Inferior parietal cortex (tissue), 1 donor: ENCODE measurements around the gene KCNK10.

Source experiments
- DNase-seq: peaks from one replicate; pipeline ENCODE4 v3.0.0-alpha.2; 2016; ENCODE audit errors: extremely low spot score

The KCNK10 gene

DNA sequence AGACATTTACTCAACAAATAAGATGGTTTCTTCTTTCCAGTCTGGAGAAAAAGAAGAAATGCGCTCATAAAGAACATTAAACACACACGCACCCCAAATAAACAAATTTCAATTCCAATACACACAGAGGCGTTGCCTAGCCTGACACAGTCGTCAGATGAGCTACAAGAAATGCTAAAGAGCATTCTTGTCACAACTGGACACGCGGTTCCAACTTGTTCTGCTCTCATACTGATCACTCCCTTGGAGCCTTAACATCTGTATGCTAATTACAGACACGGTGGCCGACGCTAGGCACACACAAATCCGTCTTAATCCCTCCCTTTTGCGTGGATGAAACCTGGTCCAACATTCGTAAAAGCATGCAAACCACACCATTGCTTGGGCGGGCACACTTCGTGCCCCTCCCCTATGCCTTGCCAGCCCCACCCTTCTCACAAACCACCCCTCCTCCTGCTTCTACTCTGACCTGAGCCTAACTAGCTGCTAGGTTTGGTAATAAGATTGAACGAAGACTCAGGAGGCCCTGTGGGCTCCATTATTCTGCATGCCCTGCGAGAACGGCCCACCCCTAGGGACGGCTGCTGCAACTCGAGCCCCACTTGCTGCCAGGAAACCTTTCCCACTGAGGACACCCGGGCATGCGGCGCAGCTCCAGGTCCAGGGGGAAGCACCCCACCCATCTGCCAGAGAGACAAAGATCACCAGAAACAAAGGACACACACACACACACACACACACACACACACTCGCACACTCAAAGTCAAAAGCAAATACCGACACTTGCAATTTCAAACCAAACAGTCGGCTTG is 1.2 kb downstream of the KCNK10 start:
- peak; percentile 29 for DNase-seq

DNA sequence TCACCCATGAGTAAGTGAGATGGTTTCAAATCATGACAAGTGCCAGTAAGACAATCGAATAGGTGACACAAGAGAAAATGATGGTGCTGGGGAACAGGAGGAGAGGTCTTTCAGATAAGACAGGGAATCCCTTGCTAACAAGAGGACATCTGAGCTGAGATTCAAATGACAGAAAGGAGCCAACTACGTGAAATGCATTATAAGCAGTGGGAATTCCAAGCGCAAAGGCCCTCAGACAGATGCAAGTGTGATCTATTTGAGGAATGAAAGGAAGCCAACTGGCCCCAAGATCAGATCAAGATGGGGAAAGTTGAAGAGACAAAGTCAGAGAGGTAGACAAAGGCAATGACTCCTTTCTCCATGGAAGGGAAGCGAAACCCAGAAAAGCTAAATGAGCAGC is 4.7 kb downstream of the KCNK10 start:
- peak; percentile 22 for DNase-seq

GRCh38 chr14:88316521-88316920 is 6.5 kb downstream of the KCNK10 start:
- no peak for DNase-seq

DNA sequence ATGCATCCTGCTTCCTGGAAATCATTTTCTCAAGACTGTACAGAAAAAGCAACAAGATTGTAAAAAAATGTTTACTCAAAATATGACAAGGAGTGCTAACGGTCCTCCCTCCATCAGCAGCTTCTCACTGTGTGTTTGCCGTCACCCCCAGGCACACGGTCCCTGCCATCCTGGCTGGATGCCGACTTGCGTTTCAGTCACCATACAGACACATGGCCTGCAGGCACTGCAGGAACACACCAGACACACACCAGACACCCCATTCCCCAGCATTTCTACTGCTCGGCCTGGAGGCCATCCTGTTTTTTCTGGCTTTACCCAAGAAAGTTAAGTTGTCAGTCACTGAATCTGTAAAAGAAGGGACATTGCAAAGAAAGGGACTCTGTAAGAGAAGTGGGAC is 10.8 kb downstream of the KCNK10 start:
- no peak for DNase-seq

- no peak for DNase-seq
These were observed 11.3 kb downstream of the KCNK10 start for GRCh38 chr14:88311780-88312179.

DNA sequence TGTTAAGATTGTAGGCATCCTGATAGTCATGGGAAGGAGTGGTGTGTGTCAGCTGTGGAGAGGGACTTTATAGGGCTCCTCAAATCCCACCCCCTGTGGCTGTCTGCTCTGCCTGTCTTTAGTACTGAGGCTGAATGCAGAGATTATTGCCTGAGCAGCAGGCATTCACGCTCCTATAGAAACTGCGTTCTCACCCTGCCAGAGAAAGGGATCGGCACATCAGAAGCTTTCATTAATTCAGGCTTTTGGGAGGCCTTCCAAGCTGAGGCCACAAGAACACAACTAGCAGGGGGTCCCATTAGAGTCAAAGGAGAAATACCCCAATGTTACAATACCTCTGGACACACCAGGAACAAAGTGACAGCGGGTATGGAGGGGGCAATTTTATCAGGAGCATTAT is 12.6 kb downstream of the KCNK10 start:
- DNase-seq: no peak

DNA sequence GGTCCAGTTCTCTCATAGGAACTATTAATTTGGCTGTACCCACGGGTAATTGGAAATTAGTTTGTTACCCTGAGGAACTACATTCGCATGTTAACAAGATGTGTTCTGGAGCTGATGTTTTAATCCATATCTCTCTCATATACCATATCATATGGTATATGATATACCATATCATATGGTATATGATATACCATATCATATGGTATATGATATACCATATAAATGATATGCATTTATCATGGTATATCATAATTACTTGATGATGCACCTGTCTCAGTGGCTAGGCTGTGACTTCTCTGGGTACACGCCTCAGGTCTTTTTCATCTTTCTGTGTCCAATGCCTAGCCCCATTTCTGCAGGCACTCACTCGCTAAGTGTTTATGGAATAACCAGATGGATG is 13.0 kb downstream of the KCNK10 start:
- DNase-seq: no peak

DNA sequence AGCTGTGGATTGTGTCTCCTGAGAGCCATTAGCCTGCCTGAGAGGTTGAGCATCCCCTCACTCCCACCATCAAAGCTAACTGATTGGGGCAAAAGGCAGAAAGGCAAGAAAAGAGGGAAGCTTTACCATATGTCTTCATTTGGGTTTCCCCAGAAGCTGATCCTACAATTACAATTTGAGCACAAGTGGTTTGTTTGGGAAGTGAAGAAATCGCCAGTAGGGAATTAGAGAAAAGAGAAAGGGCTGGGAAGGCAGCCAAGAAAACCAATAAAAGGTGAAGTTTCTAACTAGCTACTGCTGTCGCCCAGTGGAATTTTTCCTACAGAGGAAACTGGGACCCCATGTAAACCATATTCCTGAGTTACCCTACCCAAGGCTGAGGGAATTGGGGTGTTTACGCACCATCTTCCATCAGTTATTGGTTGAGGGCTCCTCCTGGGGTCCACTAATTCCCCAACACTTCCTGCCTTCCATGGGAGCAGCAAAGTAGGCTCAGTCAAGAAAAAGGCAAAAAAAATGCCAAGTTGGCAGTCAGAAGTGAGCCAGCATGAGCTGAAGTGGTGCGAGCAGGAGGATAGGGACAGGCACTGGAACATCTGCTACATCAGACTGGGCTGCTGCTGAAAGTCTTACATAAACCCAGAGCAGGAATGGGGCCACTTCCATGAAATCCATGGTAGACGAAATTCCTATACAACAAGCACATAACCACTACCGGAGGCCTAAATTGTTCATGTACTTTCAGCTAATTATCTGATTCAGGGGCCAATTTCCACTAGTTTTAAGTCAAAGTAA is 17.3 kb downstream of the KCNK10 start:
- peak; percentile 32 for DNase-seq

- no peak for DNase-seq
These were observed 20.0 kb downstream of the KCNK10 start for GRCh38 chr14:88303041-88303440.

DNA sequence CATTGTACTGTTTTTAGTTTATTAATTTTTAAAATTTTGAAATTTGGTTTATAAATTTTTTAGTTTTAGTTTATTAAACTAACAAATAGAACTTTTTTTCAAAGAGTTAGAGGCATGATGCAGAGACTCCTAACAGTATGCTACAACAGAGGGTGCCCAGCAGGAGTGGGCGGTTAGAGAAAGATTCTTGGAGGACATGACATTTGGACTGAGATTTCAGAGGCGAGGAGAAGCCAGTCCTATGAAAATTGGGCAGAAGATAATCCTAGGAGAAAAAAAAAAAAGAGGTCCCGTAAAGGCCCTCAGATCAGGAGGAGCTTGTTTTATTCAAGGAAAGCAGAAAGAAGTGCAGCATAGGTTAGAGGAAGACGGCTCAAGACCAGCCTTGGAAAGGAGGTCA is 21.7 kb downstream of the KCNK10 start:
- no peak for DNase-seq

DNA sequence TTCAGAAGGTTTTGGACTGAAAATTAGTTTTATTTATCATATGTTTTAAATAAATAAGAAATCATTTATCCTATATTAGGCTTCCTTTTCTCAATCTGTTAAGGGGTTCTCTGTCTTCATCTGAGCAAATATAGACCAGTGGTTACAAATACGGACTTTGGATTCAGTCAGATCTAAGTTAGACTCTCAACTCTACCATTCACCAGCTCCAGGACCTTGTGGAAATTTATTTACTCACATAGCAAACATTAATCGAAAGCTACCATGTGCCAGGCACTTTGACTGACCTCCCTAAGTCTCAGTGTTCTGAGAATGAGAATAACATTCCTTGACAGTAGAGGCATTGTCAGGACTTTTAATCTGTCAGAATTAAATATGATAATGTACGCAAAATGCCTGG is 22.3 kb downstream of the KCNK10 start:
- DNase-seq: no peak

DNA sequence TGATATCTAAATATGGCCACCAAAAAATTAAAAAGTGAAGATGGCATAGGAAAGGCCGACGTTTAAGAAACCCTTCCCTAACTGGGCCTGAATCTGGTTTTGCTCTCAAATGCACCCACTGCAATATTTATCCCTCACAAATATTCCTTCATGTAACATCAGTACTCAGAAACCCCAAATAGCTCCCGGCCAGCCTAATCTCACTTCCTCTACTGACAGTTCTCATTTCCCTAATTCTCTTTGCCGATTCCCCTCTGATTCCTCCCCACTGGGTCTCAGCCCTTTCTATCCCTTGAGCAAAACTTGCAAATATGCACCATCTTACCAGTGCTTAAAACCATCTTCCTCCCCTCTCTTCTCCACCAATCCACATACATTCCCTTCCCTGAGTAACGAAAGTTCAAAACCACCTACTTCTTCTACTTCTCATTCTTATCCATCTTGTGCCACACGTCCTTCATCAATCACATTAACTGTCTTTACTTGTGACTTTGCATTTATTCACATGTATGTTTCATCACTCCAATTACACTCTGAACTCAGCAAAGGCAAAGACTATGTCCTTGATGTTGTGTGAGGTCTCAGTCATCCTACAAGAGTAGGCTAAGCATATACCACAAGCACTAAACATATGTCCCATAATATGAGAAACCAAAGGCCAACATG is 23.1 kb downstream of the KCNK10 start:
- DNase-seq: no peak

GRCh38 chr14:88297306-88297705 is 25.8 kb downstream of the KCNK10 start:
- DNase-seq: no peak

- DNase-seq: no peak
These were observed 26.7 kb downstream of the KCNK10 start for GRCh38 chr14:88296351-88296750.

GRCh38 chr14:88289996-88290395 is 33.1 kb downstream of the KCNK10 start:
- no peak for DNase-seq

DNA sequence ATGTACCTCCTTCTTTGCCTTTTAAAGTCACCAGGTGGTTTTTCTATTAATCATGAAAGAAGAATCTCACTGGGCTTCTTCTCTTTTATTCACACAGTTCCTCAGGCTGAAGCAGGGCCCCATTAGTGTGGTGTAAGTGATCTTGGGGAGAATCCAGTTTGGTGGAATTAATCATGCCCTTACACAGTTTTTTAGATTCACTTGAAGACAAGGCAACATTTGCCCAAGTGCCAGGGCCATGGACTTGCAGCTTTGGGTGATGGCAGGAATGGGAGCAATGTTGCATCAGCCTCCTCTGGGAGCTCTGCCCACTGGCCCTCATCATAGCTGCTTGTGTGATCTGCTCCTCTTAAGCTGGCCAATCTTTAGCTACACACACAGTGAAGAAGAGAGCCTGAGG is 33.8 kb downstream of the KCNK10 start:
- DNase-seq: no peak

GRCh38 chr14:88286309-88286708 is 36.8 kb downstream of the KCNK10 start:
- DNase-seq: no peak

- DNase-seq: no peak
These were observed 41.6 kb downstream of the KCNK10 start for GRCh38 chr14:88281447-88281846.

DNA sequence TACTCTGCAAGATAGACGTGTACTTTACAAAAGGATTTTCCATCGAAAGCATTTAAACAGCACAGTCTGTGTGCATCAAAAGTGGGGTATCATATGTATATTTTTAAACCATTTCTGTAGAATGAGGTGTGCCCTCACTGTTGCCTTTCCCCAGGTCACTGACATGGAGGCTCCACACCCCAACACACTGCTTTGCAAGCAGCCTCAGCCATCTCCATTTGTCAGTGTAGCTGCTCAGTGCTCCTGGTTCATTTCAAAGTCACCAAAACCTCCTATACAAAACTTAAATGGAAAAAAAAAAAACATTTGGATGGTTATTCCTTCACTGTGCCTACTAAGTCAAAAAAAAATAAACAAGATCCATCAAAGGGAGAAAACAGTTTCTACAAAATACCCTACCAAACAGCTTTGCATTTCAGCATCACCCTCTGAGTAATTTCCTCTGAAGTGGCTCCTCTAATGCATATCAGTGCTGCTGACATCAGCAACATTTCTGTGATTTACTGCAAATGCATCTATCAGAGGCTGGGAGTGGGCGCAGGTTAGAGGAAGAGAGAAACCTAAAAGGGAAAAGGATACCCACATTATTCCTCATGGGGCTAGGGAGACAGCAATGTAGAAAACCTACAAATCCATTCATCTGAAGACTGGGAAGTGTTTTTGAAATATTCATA is 46.0 kb downstream of the KCNK10 start:
- no peak for DNase-seq

- no peak for DNase-seq
These were observed 50.4 kb downstream of the KCNK10 start for GRCh38 chr14:88272390-88273269.

GRCh38 chr14:88271205-88271604 is 51.9 kb downstream of the KCNK10 start:
- DNase-seq: no peak
